Ascending aorta (tissue), 2 donors: ENCODE results near the gene LYRM7. TPM values are rescaled to one million over a fixed set of nuclear protein-coding genes. Genes with fewer than 3 reads are reported as not detected.
A peak's percentile ranks its signal among the peaks of the same experiment; 100 is the strongest.

Experiments used
- DNase-seq, 2 donors: peaks; one replicate each; pipeline ENCODE4 v3.0.0-alpha.2; 2019; ENCODE audit warnings: low spot score in 2 of 2
- H3K27ac ChIP-seq, 2 donors: fragments of 200-600 bp; sonication (generic); one replicate each; pipeline ENCODE4 v1.5.1; 2016 to 2017; ENCODE audit warnings: mild to moderate bottlenecking in 1 of 2
- H3K27me3 ChIP-seq: fragments of 200-600 bp; sonication (generic); one replicate; pipeline ENCODE4 v1.5.1; 2017
- H3K36me3 ChIP-seq, 2 donors: fragments of 200-600 bp; sonication (generic); one replicate each; pipeline ENCODE4 v1.5.1; 2016
- H3K4me1 ChIP-seq, 2 donors: fragments of 200-600 bp; sonication (generic); one replicate each; pipeline ENCODE4 v1.5.1; 2016 to 2017; ENCODE audit warnings: mild to moderate bottlenecking in 1 of 2
- H3K4me3 ChIP-seq, 2 donors: fragments of 200-600 bp; sonication (generic); one replicate each; pipeline ENCODE4 v1.5.1; 2016 to 2017; ENCODE audit warnings: mild to moderate bottlenecking in 1 of 2
- H3K9me3 ChIP-seq, 2 donors: fragments of 200-600 bp; sonication (generic); one replicate each; pipeline ENCODE4 v1.5.1; 2016
- intact Hi-C: fragments of 100-400 bp; cut with DNase I; formaldehyde crosslinking; loops from one replicate; pipeline ENCODE4 v1.15.1; 2023
- total RNA-seq: library from RNA; depleted of rRNA; stranded (reverse); fragments of >200 nt; gene quantifications from one replicate; pipeline ENCODE4 v1.1.0, GENCODE V29; 2016
- TF ChIP-seq, protein P1 (sequence below), 3 experiments: fragments of 200-600 bp in 2 of 3; fragments of 450-650 bp in 1 of 3; sonication (generic) in 2 of 3; IDR thresholded peaks; one replicate each; pipeline ENCODE4 v1.5.1; 2016 to 2019; ENCODE audit warnings: antibody characterized with exemption in 3 of 3, mild to moderate bottlenecking in 1 of 3, moderate library complexity in 1 of 3

LYRM7 gene
- total RNA-seq, 1 donor from 2014 or later: 0.32 TPM

DNA sequence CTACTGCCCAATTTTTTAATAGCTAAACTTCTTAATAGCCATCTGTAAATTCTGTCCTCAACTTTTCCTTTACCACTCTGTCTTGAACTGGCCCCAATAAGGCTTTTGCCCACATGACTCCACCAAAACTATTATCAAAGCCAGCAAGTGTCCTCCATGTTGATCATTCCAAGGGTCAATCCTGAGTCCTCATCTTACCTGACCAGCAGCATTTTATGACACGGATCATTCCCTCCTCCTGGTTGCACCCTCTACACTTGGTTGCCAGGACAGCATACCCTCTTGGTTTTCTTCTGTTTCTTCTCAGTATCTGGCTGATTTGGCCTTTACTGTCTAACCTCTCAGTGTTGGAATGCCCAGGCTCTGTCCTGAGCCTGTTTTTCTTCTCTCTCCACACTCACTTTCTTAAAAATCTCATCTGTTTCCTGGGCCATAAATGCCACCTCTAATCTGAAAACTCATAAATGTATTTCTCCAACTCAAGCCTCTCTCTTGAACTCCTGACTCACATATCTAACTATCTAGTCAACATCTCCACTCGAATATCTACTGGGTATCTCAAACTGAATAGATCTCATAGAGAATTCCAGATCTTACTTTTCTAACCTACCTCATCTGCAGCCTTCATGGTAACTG lies 53.1 kb downstream of the LYRM7 start:
- Histone ChIP-seq H3K4me1 (no peaks in the 10 kb centered on the region), H3K27me3 (no peaks in the 10 kb centered on the region), H3K9me3 (no peaks in the 10 kb centered on the region), H3K36me3 (no peaks in the 10 kb centered on the region), H3K4me3 (no peak overlapping the region), H3K27ac (no peak overlapping the region)
- intact Hi-C loops: no loop called here
- no peak for DNase-seq
- TF ChIP-seq, protein P1, sequence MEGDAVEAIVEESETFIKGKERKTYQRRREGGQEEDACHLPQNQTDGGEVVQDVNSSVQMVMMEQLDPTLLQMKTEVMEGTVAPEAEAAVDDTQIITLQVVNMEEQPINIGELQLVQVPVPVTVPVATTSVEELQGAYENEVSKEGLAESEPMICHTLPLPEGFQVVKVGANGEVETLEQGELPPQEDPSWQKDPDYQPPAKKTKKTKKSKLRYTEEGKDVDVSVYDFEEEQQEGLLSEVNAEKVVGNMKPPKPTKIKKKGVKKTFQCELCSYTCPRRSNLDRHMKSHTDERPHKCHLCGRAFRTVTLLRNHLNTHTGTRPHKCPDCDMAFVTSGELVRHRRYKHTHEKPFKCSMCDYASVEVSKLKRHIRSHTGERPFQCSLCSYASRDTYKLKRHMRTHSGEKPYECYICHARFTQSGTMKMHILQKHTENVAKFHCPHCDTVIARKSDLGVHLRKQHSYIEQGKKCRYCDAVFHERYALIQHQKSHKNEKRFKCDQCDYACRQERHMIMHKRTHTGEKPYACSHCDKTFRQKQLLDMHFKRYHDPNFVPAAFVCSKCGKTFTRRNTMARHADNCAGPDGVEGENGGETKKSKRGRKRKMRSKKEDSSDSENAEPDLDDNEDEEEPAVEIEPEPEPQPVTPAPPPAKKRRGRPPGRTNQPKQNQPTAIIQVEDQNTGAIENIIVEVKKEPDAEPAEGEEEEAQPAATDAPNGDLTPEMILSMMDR (IDR thresholded peaks at IDR 0.05): no peak

DNA sequence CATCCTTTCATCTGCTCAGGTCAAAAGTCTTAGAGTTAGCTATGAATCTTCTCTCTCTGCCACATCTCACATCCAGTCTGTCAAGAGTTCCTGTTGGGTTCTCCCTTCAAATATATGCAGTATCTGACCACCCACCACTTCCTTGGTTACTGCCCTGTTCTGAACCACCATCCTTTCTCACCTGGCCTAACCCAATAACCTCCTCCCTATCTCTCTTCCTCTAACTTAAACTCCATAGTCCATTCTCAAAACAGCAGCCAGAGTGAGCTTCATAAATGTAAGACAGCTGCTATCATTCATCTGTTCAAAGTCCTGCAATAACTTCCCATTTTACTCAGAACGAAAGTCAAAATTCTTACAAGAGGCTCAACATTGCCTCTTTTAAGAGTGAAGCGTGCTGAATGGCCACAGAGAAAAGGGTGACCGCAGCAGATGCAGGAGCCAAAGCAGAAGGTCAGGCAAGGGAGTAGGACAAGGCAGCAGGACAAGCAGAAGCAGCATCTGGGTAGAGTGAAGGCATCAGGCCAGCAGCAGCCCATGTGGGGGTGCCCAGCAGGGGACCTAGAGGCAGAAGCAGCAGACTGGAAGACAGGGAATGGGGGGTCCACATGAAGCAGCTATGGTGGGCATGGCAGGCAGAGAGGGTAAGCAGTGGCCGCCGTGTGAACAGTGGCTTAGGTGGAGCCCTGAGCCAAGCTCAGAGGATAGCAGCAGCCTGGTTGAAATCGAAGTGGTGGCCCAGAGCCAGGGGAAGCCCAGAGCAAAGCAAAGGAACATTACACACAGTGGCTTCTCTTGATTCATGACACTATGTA lies 53.9 kb downstream of the LYRM7 start:
- no peaks in the 10 kb centered on the region for H3K4me1 ChIP-seq
- intact Hi-C loops: no loop called here
- H3K27me3 ChIP-seq: no peaks in the 10 kb centered on the region
- H3K4me3 ChIP-seq: no peak overlapping the region
- no peaks in the 10 kb centered on the region for H3K36me3 ChIP-seq
- no peak overlapping the region for H3K27ac ChIP-seq
- TF ChIP-seq, protein P1 (IDR thresholded peaks at IDR 0.05): no peak
- peak; percentile 14 to 67 for DNase-seq
- no peaks in the 10 kb centered on the region for H3K9me3 ChIP-seq

DNA sequence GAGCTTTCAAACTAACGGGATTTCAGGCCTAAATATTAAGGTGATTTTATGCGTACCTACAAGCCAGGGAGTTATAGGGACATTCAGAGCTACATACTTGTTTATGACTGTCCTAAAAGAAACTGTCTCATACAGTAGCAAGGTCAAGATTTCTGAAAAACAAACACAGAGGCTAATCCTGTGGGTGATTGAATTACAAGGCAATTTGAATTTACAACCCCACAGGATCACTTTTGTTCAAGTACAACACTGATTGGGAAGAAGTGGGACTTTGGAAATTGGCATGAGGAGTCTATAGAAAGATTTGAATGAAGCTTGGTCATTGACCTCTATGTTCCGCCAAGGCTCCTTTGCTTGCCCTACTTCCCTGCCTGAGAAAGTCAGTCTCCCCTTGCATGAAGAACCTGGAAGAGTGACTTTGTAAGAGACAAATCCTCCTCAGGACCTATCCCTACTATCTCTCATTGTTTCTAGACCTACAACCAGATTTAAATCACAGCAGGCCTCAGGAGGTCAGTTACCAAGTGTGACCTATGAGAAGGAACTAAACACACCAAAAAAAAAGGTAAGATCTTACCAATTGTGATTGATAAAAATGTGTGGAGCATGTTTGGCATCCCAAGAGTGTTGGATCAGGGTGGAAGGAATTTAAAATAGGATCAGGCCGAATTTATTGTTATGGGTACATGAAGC lies 54.7 kb downstream of the LYRM7 start:
- no peaks in the 10 kb centered on the region for H3K27me3 ChIP-seq
- no peaks in the 10 kb centered on the region for H3K36me3 ChIP-seq
- no peak for DNase-seq
- intact Hi-C loops: no loop called here
- no peak overlapping the region for H3K4me3 ChIP-seq
- H3K4me1 ChIP-seq: no peaks in the 10 kb centered on the region
- H3K27ac ChIP-seq: no peak overlapping the region
- TF ChIP-seq, protein P1 (IDR thresholded peaks at IDR 0.05): no peak
- no peaks in the 10 kb centered on the region for H3K9me3 ChIP-seq

DNA sequence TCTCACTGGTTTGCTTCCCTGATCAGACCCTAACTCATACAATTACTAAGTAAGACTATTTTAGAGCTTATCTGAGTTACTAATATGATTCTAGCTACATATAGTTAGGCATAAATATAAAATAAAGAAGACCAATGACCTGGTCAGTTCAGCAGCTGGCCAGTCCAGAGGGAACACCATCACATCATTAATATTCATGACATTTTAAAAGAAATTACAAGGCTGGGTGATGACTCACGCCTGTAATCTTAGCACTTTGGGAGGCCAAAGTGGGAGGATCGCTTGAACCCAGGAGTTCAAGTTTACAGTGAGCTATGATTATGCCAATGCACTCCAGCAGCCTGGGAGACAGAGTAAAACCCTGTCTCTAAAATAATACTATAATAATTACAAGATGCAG lies 56.2 kb downstream of the LYRM7 start:
- DNase-seq: no peak
- TF ChIP-seq, protein P1 (IDR thresholded peaks at IDR 0.05): no peak
- Histone ChIP-seq H3K9me3 (no peaks in the 10 kb centered on the region), H3K4me1 (no peaks in the 10 kb centered on the region), H3K27ac (no peak overlapping the region), H3K4me3 (no peak overlapping the region), H3K27me3 (no peaks in the 10 kb centered on the region), H3K36me3 (no peaks in the 10 kb centered on the region)
- intact Hi-C loops: no loop called here

DNA sequence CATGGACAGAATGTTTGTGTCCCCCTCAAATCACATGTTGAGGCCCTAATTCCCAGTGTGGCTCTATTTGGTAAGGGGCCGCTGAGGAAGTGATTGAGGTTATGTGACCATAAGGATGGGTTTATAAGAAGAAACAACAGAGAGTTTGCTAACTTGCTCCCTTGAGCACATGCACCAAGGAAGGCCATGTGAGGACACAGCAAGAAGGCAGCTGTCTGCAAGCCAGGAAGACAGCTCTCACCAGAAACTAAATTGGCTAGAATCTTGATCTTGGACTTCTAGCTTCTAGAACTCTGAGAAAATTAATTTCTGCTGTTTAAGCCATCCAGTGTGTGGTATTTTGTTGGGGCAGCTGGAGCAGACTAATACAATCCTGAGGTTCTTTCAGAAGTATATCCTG lies 57.9 kb downstream of the LYRM7 start:
- no peaks in the 10 kb centered on the region for H3K27me3 ChIP-seq
- no peak overlapping the region for H3K4me3 ChIP-seq
- H3K27ac ChIP-seq: no peak overlapping the region
- no peaks in the 10 kb centered on the region for H3K36me3 ChIP-seq
- no peaks in the 10 kb centered on the region for H3K4me1 ChIP-seq
- DNase-seq: no peak
- TF ChIP-seq, protein P1 (IDR thresholded peaks at IDR 0.05): no peak
- intact Hi-C loops: no loop called here
- H3K9me3 ChIP-seq: no peaks in the 10 kb centered on the region
